Right ventricle myocardium inferior (tissue), 1 donor: Measurements from ENCODE around the gene DPYSL4. TPM values are rescaled to one million over a fixed set of nuclear protein-coding genes. Genes with fewer than 3 reads are reported as not detected.

ENCODE experiments used
- ATAC-seq: fragments of 200-7000 bp; cut with Tn5 transposase; one replicate; pipeline ENCODE4 v1.9.1; 2020; ENCODE audit warnings: mild to moderate bottlenecking, moderate library complexity
- DNase-seq: peaks from one replicate; pipeline ENCODE4 v3.0.0; 2021; ENCODE audit errors: missing footprints
- intact Hi-C: fragments of 100-400 bp; cut with DNase I; formaldehyde crosslinking; loops from one replicate; pipeline ENCODE4 v1.11.0; 2022
- total RNA-seq: library from RNA; stranded (reverse); fragmentation: NEBNext Ultra II Directional; extraction: Animal tissue kit (Norgen Biotek cat#: 25700); gene quantifications from one replicate; pipeline ENCODE4 v1.2.1, GENCODE V29; 2021
- donor health status: DM: no; HTN: yes; CAD: no; lungs with severe emphysema.

DPYSL4 gene
- total RNA-seq, 1 donor from 2014 or later: 24.9 TPM

DNA sequence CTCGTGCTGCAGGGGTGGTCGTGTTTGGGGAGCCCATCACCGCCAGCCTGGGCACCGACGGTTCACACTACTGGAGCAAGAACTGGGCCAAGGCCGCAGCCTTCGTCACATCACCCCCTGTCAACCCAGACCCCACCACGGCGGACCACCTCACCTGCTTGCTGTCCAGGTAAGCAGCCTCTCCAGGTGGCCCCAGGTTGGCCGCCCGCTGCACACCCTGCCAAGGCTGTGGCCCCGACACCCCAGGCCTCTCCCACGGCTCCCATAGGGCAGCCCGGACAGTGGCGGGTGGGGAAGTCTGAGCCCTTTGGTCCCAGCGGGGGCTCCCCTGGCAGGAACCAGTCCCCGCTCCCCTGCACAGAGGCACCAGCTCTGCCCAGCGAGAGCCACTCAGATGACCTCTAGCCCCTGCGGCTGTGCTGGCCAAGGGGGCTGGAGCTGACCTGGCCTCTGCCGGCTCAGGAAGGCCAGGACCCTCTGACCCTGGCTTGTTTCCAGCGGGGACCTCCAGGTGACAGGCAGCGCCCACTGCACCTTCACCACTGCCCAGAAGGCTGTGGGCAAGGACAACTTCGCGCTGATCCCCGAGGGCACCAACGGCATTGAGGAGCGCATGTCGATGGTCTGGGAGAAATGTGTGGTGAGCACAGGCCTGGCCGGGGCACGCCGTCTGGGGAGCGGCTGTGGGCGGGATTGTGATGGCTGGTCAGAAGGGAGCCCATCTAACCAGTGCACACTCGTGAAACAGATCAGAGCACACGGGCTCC, 13.8 kb downstream of the DPYSL4 start:
- intact Hi-C loops: no loop called here
- DNase-seq (peak; percentile 65), ATAC-seq (no peak)

DNA sequence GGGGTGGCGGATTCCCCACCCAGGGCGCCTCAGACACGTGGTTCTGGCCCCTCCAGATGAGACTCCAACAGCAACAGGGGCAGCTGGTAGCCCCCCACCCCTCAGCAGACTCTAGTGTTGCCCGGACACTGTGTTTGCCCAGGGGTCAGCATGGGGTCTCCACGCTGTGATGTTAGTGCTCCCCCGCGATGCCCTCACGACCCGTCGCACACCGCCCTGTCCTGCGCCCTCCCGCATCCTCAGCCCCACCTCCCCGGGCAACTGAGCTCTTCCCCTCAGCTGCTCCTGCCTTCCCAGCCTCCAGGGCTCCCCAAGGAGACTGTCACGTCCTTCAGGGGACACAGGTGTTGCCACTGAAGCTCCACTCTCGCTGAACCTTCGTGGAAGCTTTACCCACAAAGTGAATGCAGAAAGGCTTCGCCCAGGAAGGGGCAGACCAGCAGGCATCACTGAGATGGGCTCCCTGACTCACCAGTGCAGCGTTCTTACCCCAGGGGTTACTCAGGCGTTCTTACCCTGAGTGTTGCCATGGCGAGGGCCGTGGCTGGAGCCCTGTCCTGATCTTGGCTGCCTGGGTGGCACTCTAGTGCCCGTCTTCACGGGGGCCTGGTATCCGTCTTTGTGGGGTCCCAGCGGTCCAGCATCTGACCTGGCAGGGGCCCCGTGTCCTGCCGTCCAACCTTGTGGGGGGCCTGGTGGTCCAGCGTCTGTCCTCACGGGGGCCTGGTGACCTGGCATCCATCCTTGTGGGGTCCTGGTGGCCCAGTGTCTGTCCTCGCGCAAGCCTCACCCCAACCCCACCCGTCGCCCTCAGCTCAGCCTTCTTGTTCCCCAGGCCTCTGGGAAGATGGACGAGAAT, 14.6 kb downstream of the DPYSL4 start:
- DNase-seq (peak; percentile 68), ATAC-seq (no peak)

DNA sequence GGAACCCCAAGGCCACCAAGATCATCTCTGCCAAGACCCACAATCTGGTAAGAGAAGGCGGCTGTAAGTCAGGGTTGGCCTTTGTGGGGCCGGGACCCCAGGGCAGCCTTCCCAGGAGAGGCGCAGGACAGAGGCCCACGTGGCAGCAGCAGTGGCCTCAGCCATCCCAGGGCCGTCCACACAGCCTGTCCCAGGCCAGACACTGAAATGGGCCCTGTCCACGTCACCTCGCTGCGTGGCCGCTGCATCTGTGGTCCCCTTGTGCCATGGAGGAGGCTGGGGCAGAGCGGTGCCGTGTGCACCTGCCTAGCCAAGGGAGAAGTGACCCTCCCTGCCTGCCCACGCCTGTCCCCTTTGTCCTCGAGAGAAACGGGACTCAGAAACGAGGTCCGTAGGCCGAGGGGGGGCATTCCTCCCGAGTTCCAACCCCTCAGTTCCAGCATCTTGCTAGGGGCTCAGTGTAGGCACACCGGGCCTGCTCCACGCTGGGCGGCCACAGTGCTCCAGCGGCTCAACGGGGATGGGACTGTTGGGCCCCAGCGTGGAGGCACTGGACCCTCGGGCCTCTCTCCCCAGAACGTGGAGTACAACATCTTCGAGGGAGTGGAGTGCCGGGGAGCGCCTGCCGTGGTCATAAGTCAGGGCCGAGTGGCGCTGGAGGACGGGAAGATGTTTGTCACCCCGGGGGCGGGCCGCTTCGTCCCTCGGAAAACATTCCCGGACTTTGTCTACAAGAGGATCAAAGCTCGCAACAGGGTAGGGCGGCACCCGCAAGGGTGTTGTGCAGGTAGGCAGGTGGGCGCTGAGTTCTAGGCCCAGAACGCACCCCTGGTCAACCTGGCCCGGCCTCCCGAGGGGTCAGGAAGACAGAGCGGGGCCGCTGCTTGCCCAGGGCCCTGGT, 15.6 kb downstream of the DPYSL4 start:
- ATAC-seq: no peak
- DNase-seq: peak; percentile 69
- intact Hi-C loops: no loop called here

More for the DNA sequence above, 14.6 kb downstream of the DPYSL4 start:
- intact Hi-C loops: no loop called here

DNA sequence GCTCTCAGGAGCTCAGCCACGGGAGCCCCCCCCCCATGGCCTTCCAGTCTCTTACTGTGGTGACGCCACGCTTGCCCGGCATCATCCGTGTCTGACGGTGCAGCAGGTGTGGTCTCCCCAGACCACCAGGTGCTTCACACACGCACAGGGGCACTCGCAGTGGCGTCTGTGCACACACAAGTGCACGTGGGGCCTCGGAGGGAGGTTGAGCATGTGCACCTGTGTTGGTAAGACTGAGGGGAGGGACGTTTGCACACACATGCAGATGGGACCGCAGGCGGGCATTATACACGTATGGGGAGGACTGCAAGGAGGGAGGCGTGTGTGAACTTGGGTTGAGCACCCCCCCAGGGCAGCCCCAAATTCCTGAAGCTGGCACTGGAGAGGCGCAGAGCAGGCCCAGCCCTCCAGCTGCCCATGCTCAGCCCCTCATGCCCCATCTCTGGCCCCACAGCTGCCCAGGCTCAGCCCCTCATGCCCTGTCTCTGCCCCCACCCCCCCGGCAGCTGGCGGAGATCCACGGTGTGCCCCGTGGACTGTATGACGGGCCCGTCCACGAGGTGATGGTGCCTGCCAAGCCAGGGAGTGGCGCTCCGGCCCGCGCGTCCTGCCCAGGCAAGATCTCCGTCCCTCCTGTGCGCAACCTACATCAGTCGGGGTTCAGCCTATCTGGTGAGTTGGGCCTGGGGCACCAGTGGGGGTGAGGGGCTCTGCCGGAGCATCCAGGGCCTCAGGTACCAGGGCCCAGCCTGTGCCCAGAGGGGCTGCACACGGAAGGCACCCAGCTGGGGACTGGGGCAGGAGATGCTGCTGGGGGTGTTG, 16.7 kb downstream of the DPYSL4 start:
- intact Hi-C loops: no loop called here
- DNase-seq (peak; percentile 56), ATAC-seq (no peak)

DNA sequence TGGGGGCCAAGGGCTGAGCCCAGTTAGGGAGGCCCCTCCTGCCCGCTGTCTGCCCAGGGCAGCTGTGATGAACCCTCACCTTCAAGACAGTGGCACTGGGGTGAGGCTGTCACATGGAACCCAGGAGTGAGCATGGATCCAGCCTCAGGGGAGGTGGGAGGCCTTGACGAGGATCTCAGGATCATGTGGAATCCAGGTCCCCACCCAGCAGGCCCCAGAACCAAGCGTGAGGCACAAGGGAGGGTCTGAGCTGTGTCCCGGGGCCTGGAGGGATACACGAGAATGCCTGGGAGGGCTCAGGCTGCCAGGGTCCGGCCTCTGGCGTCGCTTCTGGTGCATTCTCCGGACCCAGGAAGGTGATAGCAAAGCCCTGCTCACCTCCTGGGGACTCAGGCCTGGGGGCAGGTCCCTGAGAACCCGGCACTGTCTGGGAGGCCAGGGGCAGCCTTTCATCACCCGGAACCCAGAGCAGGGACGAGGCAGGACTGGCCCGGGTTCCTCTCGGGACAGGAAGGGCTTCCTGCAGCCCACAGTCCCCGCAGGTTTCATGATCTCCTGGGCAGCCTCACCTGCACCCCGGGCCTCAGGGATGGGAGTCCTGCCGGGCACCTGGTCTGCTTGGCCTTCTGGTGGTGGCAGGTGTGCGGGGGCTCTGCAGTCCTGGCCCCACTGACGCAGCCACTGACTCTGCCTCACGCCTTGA, 17.5 kb downstream of the DPYSL4 start:
- no peak for ATAC-seq
- DNase-seq: peak; percentile 27
- intact Hi-C loops: no loop called here

DNA sequence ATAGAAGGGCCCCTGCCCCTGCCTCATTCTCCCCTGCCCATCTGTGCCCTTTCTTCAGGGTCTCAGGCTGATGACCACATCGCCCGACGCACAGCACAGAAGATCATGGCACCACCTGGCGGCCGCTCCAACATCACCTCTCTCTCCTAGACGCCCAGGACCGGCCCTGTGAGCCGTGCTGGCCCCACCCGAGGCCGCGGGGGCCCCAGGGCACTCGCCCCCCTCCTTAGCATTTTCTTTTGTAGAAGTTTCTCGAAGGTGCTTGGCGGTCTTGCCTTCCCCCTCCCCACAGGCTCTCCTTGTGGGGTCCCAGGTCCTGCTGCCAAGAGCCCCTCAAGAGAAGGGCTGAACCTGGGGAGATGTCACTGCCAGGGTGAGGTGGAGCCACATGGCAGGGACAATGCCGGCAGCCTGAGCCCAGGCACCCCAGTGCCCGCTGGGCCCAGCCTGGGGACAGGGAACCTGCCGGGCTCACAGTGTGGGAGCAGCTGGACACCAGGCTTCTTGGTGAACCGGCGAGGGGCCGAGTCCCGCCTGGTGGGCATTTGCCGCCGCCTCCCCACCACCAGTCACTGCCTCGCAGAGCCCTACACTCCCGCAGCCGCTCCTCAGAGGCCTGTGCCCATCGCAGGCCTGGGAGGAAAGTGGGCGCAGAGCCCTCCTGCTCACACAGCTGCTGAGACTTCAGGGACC, 18.2 kb downstream of the DPYSL4 start:
- ATAC-seq: no peak

DNA sequence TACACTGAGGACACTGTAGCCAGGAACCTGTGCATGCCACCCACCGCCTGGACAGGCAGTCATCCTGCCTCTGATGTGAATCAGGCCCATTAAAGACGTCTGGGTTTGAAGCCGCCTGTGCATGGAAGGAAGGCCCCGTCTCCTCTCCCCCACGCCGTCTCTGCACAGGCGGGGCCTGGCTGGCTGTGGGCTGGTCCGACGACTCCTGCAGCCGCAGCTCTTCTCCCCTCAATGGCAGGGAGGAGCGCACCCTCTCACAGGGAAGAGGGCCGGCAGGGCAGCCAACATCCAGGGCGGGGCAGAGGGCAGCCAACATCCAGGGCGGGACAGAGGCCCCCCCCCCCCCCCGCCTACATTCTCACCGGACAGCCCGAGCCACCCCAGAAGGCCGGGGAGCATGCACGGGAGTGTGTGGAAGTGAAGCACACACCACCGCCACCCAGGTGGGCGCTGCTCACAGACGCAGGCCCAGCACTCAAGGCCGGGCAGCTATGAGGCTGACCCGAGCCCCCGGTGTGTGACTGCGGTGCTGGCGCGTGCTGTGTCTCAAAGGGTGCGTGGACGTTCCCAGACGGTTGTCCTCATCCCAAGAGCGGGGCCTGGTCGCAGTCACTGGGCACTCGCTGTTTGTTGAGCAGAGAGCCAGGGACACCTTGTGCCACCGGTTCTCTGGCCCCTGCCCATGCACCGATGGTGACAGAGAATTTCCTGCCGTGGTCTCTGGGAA, 19.1 kb downstream of the DPYSL4 start:
- ATAC-seq: peak; percentile 23
- intact Hi-C loops: no loop called here
- DNase-seq: peak; percentile 66

More for the DNA sequence above, 18.2 kb downstream of the DPYSL4 start:
- intact Hi-C loops: no loop called here
- DNase-seq: peak; percentile 45

DNA sequence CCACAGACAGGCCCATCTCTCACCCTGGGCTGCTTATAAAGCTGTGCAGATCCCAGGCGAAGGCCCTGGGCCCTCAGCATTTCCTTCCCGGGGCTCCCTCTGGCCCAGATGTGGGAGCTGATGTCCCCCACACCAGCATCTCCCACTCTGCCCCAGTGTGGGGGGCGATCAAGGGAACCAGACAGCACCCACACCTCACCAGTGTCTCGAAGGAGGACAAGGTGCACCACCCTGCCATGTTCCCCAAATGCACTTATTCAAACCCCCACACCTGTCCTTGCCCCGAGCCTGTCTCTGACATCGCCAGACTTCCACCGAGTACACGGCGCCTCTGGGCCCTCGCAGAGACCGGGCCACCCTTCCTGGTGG, 19.6 kb downstream of the DPYSL4 start:
- no peak for DNase-seq
- ATAC-seq: no peak
- intact Hi-C loops: no loop called here

DNA sequence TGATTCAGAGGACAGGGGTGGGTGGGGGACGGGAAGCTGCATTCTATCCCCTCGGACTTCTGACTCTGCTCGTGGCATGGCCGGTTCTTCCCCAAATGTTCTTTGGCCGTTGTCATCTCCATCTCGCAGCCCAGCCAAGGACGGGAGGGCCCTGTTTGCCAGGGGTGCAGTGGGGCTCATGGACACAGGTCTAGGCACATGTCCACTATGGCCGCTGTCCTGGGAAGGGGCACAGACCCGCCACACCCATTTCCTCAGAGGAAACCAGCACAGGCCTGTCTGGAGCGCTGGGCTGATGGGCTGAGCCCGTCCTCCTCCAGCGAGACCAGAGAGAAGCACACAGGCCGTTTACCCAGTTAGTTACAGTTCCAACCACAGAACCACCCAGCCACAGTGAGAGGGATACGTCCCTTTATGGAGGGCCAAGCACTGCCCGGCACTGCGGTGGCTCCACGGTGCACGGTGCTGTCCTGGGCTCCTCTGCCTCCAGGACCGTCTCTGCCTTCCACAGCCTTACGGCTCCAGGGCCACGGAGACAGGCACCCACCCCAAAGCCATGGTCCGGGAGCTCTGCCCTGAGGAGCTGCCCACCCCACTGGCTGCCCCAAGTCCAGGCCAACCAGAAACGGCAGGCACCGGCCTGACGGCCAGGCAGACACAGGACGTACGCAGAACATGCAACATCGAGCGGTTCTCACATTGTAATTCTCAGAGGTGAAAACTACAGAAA, 20.2 kb downstream of the DPYSL4 start:
- no peak for ATAC-seq
- intact Hi-C loops: no loop called here
- peak; percentile 55 for DNase-seq

DNA sequence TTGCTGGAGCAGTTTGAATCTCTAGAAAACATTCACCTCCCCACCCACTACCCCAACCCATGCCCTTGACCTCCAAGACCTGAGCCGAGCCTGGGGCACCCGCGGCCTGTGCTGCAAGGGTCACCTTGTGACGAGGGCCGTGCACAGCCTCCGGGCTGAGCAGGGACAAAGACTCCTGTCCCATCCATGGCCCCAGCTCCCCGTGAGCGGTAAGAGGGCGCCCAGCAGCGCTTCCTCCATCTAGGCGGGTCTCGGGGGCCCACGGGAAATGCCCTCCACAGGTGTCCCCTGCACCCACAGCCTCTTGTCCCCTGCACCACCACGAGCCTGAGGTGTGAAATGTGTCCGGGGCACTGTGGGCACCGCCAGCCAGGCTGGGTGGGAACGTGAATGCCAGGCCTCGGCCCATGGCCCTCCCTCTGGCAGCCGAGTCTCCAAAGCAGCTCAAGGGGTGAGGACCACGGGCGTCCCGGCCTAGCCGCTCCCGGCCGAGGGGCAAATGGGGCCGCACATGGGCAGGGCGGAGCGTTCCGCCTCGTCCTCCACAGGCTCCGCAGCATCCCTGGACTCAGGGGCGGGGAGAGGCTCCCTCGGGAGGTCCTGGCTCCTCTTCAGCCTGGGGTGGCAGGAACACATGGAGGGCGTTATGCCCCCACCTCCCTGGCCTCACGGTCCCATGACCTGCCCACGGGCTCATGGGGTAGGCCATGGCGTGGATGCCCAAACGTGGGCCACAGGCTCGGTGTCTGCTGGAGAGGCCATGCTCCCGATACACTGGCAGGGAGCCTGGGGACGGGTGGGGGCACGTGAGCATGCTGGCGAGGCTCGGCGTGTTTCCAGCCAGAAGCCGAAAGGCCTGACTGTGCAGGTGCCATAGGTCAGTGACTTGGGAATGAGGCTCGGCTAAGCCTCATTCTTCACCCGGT, 21.1 kb downstream of the DPYSL4 start:
- DNase-seq: peak; percentile 49
- intact Hi-C loops: no loop called here
- peak; percentile 8 for ATAC-seq

DNA sequence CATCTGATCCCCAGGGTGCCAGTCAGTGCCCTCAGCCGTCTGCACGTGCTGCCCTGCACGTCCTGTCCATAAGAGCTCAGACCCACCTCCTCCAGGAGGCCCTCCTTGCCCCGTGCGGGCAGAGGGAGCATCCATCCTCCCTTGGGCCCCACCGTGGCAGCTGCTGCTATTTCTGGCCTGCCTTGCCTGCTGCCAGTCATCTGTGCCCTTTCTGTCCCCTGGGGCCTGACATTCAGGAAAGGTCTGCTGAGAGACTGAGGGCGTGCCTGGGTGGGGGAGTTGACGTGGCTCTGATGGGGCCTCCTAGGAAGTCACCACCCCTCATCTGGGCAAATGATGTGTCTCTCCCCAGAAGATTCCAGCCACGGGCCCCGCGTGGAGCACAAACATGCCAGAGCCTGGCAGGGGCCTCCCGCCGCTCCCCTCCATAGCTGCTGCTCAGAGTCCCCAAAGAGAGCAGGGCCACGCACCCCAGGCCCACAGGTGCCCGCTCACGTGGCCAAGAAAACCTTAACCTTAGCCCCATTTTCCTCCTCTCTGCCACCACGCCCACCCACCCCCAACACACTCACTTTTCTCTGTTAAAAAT, 21.8 kb downstream of the DPYSL4 start:
- intact Hi-C loops: no loop called here
- ATAC-seq (peak; percentile 61), DNase-seq (peak; percentile 71)

DNA sequence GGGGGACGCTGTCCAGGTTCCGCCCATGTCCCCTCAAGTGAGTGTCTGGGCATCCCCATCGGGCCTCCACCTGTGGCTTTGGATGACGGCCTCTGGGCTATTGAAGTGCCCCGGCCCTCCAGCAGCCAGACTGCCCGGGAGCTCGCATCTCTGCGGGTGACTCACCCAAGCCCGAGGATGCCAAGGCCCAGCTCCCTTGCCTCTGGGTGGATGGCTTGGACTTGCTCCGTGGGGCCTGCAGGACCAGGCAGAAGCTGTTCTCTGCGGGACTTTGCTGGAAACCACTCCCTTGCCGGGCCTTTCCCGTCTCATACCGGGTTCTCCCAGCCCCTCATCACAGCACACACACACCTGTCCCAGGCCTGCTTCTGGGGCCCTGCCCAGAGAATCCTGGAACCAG, 22.4 kb downstream of the DPYSL4 start:
- ATAC-seq (no peak), DNase-seq (peak; percentile 63)
- intact Hi-C loops: no loop called here

DNA sequence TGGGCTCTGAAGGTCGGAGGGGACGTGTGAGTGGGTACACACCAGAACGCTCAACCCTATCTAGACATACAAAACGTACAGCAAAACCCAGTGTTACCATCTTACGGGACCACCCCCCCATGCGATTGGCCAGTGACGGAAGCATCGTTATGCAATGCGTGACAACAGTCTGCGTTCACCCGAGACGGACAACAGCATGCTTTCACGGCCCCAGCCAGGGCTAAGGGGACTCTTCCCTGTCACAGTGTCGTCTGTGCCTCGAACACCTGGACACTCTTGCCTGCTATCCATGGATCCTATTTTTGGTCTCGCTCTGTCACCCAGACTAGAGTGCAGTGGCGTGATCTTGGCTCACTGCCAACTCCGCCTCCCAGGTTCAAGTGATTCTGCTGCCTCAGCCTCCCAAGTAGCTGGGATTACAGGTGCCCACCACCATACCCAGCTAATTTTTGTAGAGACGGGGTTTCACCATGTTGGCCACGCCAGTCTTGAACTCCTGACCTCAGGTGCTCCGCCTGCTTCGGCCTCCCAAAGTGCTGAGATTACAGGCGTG, 23.3 kb downstream of the DPYSL4 start:
- ATAC-seq (no peak), DNase-seq (peak; percentile 18)
- intact Hi-C loops: no loop called here

DNA sequence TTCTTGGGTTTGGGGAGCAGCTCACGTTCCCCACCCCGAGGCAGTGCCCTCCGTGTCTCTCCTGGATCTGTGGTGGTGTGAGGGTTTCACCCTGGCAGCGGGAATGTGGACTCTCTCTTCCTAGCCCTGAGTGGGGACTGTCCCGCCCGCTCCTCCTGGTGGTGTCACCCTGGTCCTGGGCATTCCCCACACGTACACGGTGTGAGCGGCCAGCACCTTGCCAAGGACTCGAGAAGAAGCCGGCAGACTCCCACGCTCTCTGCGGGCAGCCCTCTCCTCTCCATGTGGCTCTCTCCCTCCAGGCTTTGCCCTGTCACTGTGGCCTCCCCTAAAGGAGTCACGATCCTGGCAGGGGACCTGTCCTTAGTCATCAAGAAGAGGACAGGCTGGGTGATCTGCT, 24.0 kb downstream of the DPYSL4 start:
- DNase-seq (peak; percentile 34), ATAC-seq (no peak)
- intact Hi-C loops: no loop called here
